COLO668 (cell line): Measurements from ENCODE around the gene GSG1L.

Source experiments
- DNase-seq: peaks from one replicate; lab custom pipeline; 2025; ENCODE audit not compliant: unreplicated experiment; lab: John Stamatoyannopoulos, UW

GSG1L gene

GRCh38 chr16:28063591-28064061 lies at the start of gene GSG1L:
TSS of gene GSG1L (minus strand) at chr16:28063714. CDS start at chr16:28063424, 290 bp downstream.
- DNase-seq = peak; percentile 35

- DNase-seq = no peak
Observed at GRCh38 chr16:28112908-28113307, 49.4 kb upstream of the GSG1L start.

- no peak for DNase-seq
Observed at GRCh38 chr16:28110977-28111376, 47.5 kb upstream of the GSG1L start.

- no peak for DNase-seq
Observed at GRCh38 chr16:28110479-28110878, 47.0 kb upstream of the GSG1L start.

GRCh38 chr16:28110074-28110473 lies 46.6 kb upstream of the GSG1L start:
- no peak for DNase-seq

- no peak for DNase-seq
Observed at GRCh38 chr16:28108590-28109247, 45.2 kb upstream of the GSG1L start.

GRCh38 chr16:28107232-28107631 lies 43.7 kb upstream of the GSG1L start:
- no peak for DNase-seq

- no peak for DNase-seq
Observed at GRCh38 chr16:28106467-28107215, 43.1 kb upstream of the GSG1L start.

- no peak for DNase-seq
Observed at GRCh38 chr16:28105954-28106353, 42.4 kb upstream of the GSG1L start.

GRCh38 chr16:28105297-28105696 lies 41.8 kb upstream of the GSG1L start:
- no peak for DNase-seq

- DNase-seq = no peak
Observed at GRCh38 chr16:28104404-28104803, 40.9 kb upstream of the GSG1L start.

GRCh38 chr16:28103516-28104170 lies 40.1 kb upstream of the GSG1L start:
- no peak for DNase-seq

- no peak for DNase-seq
Observed at GRCh38 chr16:28101533-28101890, 38.0 kb upstream of the GSG1L start.

GRCh38 chr16:28100810-28101532 lies 37.5 kb upstream of the GSG1L start:
- DNase-seq = no peak

- DNase-seq = no peak
Observed at GRCh38 chr16:28098959-28099945, 35.7 kb upstream of the GSG1L start.

GRCh38 chr16:28098171-28098958 lies 34.9 kb upstream of the GSG1L start:
- DNase-seq = no peak

- no peak for DNase-seq
Observed at GRCh38 chr16:28096983-28097899, 33.7 kb upstream of the GSG1L start.

GRCh38 chr16:28093385-28093725 lies 29.8 kb upstream of the GSG1L start:
- no peak for DNase-seq
